ENCODE results near the gene FAT1.

The FAT1 gene

GRCh38 chr4:186728631-186729271, 5.1 kb upstream of the FAT1 start:
- peaks cover 31% of the 10 kb centered on the region for H3K27me3 ChIP-seq (ENCODE audit: insufficient read depth, low read length)
- H3K9me3 ChIP-seq (ENCODE audit: insufficient read depth, low read depth, low read length), result no peaks in the 10 kb centered on the region
- H3K27ac ChIP-seq (ENCODE audit: low read length), result no peak overlapping the region
- no peaks in the 10 kb centered on the region for H3K36me3 ChIP-seq (ENCODE audit: insufficient read depth, low read depth, low read length)
- H3K9ac ChIP-seq (ENCODE audit: low read depth, low read length), result no peak overlapping the region
- peaks cover 15% of the 10 kb centered on the region; the same call in 1 of the 2 replicates for H3K4me1 ChIP-seq (ENCODE audit: insufficient read depth, low read length)
- H3K4me3 ChIP-seq (ENCODE audit: low read length), result no peak overlapping the region

GRCh38 chr4:186727977-186728519, 4.4 kb upstream of the FAT1 start:
- Histone ChIP-seq H3K9me3 (ENCODE audit: insufficient read depth, low read depth, low read length) (no peaks in the 10 kb centered on the region), H3K27me3 (ENCODE audit: insufficient read depth, low read length) (peaks cover 31% of the 10 kb centered on the region), H3K9ac (ENCODE audit: low read depth, low read length) (no peak overlapping the region), H3K4me1 (ENCODE audit: insufficient read depth, low read length) (peaks cover 15% of the 10 kb centered on the region; the same call in 1 of the 2 replicates), H3K27ac (ENCODE audit: low read length) (no peak overlapping the region), H3K4me3 (ENCODE audit: low read length) (peak overlapping the region; percentile 83), H3K36me3 (ENCODE audit: insufficient read depth, low read depth, low read length) (no peaks in the 10 kb centered on the region)

- peaks cover 31% of the 10 kb centered on the region for H3K27me3 ChIP-seq (ENCODE audit: insufficient read depth, low read length)
- H3K4me1 ChIP-seq (ENCODE audit: insufficient read depth, low read length), result peaks cover 15% of the 10 kb centered on the region; the same call in 1 of the 2 replicates
- no peaks in the 10 kb centered on the region for H3K36me3 ChIP-seq (ENCODE audit: insufficient read depth, low read depth, low read length)
- H3K27ac ChIP-seq (ENCODE audit: low read length), result no peak overlapping the region
- no peaks in the 10 kb centered on the region for H3K9me3 ChIP-seq (ENCODE audit: insufficient read depth, low read depth, low read length)
- peak overlapping the region; percentile 63; the same call in 1 of the 2 replicates for H3K9ac ChIP-seq (ENCODE audit: low read depth, low read length)
- H3K4me3 ChIP-seq (ENCODE audit: low read length), result peak overlapping the region; percentile 83
These were observed 3.7 kb upstream of the FAT1 start for GRCh38 chr4:186727169-186727976.

- Histone ChIP-seq H3K4me3 (ENCODE audit: low read length) (peak overlapping the region; percentile 83), H3K9me3 (ENCODE audit: insufficient read depth, low read depth, low read length) (no peaks in the 10 kb centered on the region), H3K27ac (ENCODE audit: low read length) (no peak overlapping the region), H3K4me1 (ENCODE audit: insufficient read depth, low read length) (peaks cover 15% of the 10 kb centered on the region; the same call in 1 of the 2 replicates), H3K36me3 (ENCODE audit: insufficient read depth, low read depth, low read length) (no peaks in the 10 kb centered on the region), H3K9ac (ENCODE audit: low read depth, low read length) (peak overlapping the region; percentile 90), H3K27me3 (ENCODE audit: insufficient read depth, low read length) (peaks cover 31% of the 10 kb centered on the region)
These were observed 2.9 kb upstream of the FAT1 start for GRCh38 chr4:186726426-186727168.

GRCh38 chr4:186725469-186726425, 2.1 kb upstream of the FAT1 start:
- no peaks in the 10 kb centered on the region for H3K36me3 ChIP-seq (ENCODE audit: insufficient read depth, low read depth, low read length)
- H3K27me3 ChIP-seq (ENCODE audit: insufficient read depth, low read length), result peaks cover 36% of the 10 kb centered on the region
- H3K9me3 ChIP-seq (ENCODE audit: insufficient read depth, low read depth, low read length), result no peaks in the 10 kb centered on the region
- H3K4me1 ChIP-seq (ENCODE audit: insufficient read depth, low read length), result peaks cover 20% of the 10 kb centered on the region
- H3K9ac ChIP-seq (ENCODE audit: low read depth, low read length), result peak overlapping the region; percentile 90
- no peak overlapping the region for H3K27ac ChIP-seq (ENCODE audit: low read length)
- peak overlapping the region; percentile 83 for H3K4me3 ChIP-seq (ENCODE audit: low read length)

- peaks cover 25% of the 10 kb centered on the region for H3K4me1 ChIP-seq (ENCODE audit: insufficient read depth, low read length)
These were observed 1.3 kb upstream of the FAT1 start for GRCh38 chr4:186724864-186725468.

GRCh38 chr4:186724058-186724863, 605 bp upstream of the FAT1 start:
- Histone ChIP-seq H3K27ac (ENCODE audit: low read length) (peak overlapping the region; percentile 57), H3K4me3 (ENCODE audit: low read length) (peak overlapping the region; percentile 83), H3K9me3 (ENCODE audit: insufficient read depth, low read depth, low read length) (peaks cover 6% of the 10 kb centered on the region; the same call in 1 of the 2 replicates), H3K4me1 (ENCODE audit: insufficient read depth, low read length) (peaks cover 25% of the 10 kb centered on the region), H3K27me3 (ENCODE audit: insufficient read depth, low read length) (peaks cover 36% of the 10 kb centered on the region), H3K9ac (ENCODE audit: low read depth, low read length) (peak overlapping the region; percentile 90), H3K36me3 (ENCODE audit: insufficient read depth, low read depth, low read length) (no peaks in the 10 kb centered on the region)

More at GRCh38 chr4:186724864-186725468, 1.3 kb upstream of the FAT1 start:
- H3K9me3 ChIP-seq (ENCODE audit: insufficient read depth, low read depth, low read length), result no peaks in the 10 kb centered on the region
- no peaks in the 10 kb centered on the region for H3K36me3 ChIP-seq (ENCODE audit: insufficient read depth, low read depth, low read length)
- H3K4me3 ChIP-seq (ENCODE audit: low read length), result peak overlapping the region; percentile 83
- H3K27ac ChIP-seq (ENCODE audit: low read length), result peak overlapping the region; percentile 48
- peak overlapping the region; percentile 90 for H3K9ac ChIP-seq (ENCODE audit: low read depth, low read length)
- peaks cover 36% of the 10 kb centered on the region for H3K27me3 ChIP-seq (ENCODE audit: insufficient read depth, low read length)

- Histone ChIP-seq H3K4me1 (ENCODE audit: insufficient read depth, low read length) (peaks cover 16% of the 10 kb centered on the region), H3K27me3 (ENCODE audit: insufficient read depth, low read length) (peaks cover 29% of the 10 kb centered on the region), H3K27ac (ENCODE audit: low read length) (peak overlapping the region; percentile 27), H3K9me3 (ENCODE audit: insufficient read depth, low read depth, low read length) (peaks cover 6% of the 10 kb centered on the region; the same call in 1 of the 2 replicates), H3K9ac (ENCODE audit: low read depth, low read length) (peak overlapping the region; percentile 90), H3K36me3 (ENCODE audit: insufficient read depth, low read depth, low read length) (no peaks in the 10 kb centered on the region), H3K4me3 (ENCODE audit: low read length) (peak overlapping the region; percentile 83)
These were observed 812 bp downstream of the FAT1 start for GRCh38 chr4:186722796-186723291.

DNA sequence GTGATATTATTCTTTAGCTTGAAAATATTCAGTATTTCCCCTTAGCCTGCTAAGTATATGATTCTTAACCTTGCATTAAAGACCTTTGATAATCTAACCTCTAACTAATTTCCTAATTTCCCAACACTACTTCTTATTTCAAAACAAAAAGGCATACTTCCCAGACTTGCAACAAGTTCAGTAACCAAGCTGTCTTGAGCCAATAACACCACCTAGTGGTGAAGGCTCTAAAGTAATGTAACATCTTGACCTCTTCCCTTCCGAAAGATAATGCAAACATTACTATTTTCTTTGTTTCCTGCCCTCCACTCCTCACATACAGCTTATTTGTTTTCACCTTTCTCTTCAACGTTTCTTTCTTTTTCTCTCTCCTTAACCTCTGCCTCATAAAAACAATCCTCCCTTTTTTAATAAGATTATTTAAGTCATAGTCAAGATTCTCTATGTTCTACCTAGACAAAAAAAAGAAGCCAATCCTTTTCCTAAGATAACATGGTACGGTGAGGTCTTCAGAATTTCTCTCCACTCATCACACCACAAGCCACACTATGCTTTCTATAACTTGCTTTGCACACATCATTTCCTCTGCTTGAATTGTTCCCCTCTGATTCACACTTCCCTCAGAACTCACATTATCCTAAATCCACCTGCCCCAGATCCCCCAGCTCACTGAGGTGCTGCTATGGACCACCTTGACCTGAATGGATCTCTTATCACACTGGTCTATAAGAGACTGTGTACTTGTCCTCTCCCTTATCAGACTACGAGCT, 3.5 kb downstream of the FAT1 start:
- Histone ChIP-seq H3K36me3 (ENCODE audit: insufficient read depth, low read depth, low read length) (no peaks in the 10 kb centered on the region), H3K27me3 (ENCODE audit: insufficient read depth, low read length) (peaks cover 8% of the 10 kb centered on the region; the same call in 1 of the 2 replicates), H3K4me1 (ENCODE audit: insufficient read depth, low read length) (peaks cover 19% of the 10 kb centered on the region), H3K9ac (ENCODE audit: low read depth, low read length) (no peak overlapping the region), H3K4me3 (ENCODE audit: low read length) (peak overlapping the region; percentile 15; the same call in 1 of the 2 replicates), H3K9me3 (ENCODE audit: insufficient read depth, low read depth, low read length) (peaks cover 6% of the 10 kb centered on the region; the same call in 1 of the 2 replicates), H3K27ac (ENCODE audit: low read length) (no peak overlapping the region)

Measured in iPS-20b (cell line).